Muscle layer of duodenum (tissue), 2 donors: ENCODE data around the gene PTGIR.

Experiments used
- H3K27ac ChIP-seq: one replicate; pipeline ENCODE4 v1.7.0; 2013; ENCODE audit warnings: mild to moderate bottlenecking, low read length
- H3K27me3 ChIP-seq: one replicate; pipeline ENCODE4 v1.7.0; 2013; ENCODE audit warnings: low read depth, mild to moderate bottlenecking, control low read depth, low read length
- H3K36me3 ChIP-seq, 2 donors: one replicate each; pipeline ENCODE4 v1.7.0; 2013; ENCODE audit warnings: low read length in 2 of 2, control low read depth in 1 of 2, mild to moderate bottlenecking in 1 of 2; ENCODE audit not compliant: insufficient read depth in 2 of 2, control insufficient read depth in 1 of 2
- H3K4me1 ChIP-seq, 2 donors: one replicate each; pipeline ENCODE4 v1.7.0; 2013; ENCODE audit warnings: low read length in 2 of 2, mild to moderate bottlenecking in 2 of 2, control low read depth in 1 of 2, moderate library complexity in 1 of 2; ENCODE audit not compliant: insufficient read depth in 2 of 2, control insufficient read depth in 1 of 2
- H3K4me3 ChIP-seq, 2 donors: one replicate each; pipeline ENCODE4 v1.7.0; 2013; ENCODE audit warnings: low read length in 2 of 2, low read depth in 1 of 2, mild to moderate bottlenecking in 1 of 2
- H3K9me3 ChIP-seq, 2 donors: one replicate each; pipeline ENCODE4 v1.7.0; 2013; ENCODE audit warnings: low read length in 2 of 2, control low read depth in 1 of 2, mild to moderate bottlenecking in 1 of 2; ENCODE audit not compliant: control insufficient read depth in 1 of 2
- donor health status: healthy.

The PTGIR gene

DNA sequence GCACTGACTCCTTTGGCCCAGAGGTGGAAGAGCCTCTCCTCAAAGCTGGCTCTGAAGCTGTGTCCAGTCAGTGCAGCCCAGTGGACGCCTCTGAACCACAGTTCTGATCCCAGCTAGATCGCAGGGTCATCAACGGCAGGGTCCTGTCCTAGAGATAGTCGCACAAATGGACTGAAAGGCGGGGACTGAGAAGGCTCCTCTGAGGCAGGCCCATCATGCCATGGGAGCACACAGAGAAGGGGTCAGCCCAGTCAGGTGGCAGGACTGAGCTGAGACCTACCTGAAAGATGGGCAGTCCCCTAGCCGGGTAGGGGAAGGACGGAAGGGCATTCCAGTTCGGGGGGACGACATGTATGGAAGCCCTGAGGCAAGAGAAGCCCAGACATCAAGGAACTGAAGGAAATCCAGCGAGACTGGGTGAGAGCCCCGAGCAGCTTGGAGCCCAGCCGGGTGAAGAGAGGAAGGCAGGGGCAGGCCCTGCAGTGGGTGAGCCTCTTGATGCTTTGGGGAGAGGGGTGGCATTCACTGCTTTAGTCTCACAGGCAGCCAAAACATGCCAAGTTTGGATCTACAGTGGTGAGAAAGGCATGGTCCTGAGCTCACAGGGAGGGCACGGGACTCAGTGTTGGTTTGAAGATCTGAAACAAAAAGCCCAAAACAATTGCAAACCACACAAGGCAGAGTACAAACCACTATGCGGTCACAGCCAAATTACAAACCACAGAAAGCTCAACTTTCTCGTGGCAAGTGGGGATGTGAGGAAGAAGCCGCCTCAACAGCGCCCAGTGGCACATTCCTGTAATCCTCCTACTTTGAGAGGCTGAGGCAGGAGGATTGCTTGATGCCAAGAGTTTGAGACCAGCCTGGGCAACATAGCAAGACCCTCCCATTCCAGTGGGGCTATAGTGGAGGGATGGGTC is 13.8 kb downstream of the PTGIR start:
- H3K27me3 ChIP-seq: no peaks in the 10 kb centered on the region
- no peaks in the 10 kb centered on the region for H3K9me3 ChIP-seq
- H3K4me3 ChIP-seq: no peak overlapping the region
- no peak overlapping the region for H3K27ac ChIP-seq
- peaks cover 0 to 5% of the 10 kb centered on the region in 2 donors for H3K4me1 ChIP-seq
- peaks cover 34 to 36% of the 10 kb centered on the region in 2 donors for H3K36me3 ChIP-seq

DNA sequence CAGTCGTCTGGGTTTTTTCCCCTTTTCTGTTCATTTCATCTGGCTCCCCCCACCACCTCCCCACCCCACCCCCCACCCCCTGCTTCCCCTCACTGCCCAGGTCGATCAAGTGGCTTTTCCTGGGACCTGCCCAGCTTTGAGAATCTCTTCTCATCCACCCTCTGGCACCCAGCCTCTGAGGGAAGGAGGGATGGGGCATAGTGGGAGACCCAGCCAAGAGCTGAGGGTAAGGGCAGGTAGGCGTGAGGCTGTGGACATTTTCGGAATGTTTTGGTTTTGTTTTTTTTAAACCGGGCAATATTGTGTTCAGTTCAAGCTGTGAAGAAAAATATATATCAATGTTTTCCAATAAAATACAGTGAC is 14.5 kb downstream of the PTGIR start:
- Histone ChIP-seq H3K4me1 (peaks cover 0 to 8% of the 10 kb centered on the region in 2 donors), H3K36me3 (peaks cover 39% of the 10 kb centered on the region in 2 donors), H3K27me3 (no peaks in the 10 kb centered on the region), H3K27ac (no peak overlapping the region), H3K9me3 (no peaks in the 10 kb centered on the region), H3K4me3 (no peak overlapping the region)

DNA sequence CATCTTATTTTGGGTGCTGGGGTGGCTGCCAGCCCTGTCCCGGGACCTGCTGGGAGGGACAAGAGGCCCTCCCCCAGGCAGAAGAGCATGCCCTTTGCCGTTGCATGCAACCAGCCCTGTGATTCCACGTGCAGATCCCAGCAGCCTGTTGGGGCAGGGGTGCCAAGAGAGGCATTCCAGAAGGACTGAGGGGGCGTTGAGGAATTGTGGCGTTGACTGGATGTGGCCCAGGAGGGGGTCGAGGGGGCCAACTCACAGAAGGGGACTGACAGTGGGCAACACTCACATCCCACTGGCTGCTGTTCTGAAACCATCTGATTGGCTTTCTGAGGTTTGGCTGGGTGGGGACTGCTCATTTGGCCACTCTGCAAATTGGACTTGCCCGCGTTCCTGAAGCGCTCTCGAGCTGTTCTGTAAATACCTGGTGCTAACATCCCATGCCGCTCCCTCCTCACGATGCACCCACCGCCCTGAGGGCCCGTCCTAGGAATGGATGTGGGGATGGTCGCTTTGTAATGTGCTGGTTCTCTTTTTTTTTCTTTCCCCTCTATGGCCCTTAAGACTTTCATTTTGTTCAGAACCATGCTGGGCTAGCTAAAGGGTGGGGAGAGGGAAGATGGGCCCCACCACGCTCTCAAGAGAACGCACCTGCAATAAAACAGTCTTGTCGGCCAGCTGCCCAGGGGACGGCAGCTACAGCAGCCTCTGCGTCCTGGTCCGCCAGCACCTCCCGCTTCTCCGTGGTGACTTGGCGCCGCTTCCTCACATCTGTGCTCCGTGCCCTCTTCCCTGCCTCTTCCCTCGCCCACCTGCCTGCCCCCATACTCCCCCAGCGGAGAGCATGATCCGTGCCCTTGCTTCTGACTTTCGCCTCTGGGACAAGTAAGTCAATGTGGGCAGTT is 15.1 kb downstream of the PTGIR start:
- H3K4me1 ChIP-seq: peaks cover 0 to 15% of the 10 kb centered on the region in 2 donors
- H3K4me3 ChIP-seq: no peak overlapping the region
- H3K36me3 ChIP-seq: peaks cover 39% of the 10 kb centered on the region in 2 donors
- no peak overlapping the region for H3K27ac ChIP-seq
- H3K9me3 ChIP-seq: no peaks in the 10 kb centered on the region
- no peaks in the 10 kb centered on the region for H3K27me3 ChIP-seq

DNA sequence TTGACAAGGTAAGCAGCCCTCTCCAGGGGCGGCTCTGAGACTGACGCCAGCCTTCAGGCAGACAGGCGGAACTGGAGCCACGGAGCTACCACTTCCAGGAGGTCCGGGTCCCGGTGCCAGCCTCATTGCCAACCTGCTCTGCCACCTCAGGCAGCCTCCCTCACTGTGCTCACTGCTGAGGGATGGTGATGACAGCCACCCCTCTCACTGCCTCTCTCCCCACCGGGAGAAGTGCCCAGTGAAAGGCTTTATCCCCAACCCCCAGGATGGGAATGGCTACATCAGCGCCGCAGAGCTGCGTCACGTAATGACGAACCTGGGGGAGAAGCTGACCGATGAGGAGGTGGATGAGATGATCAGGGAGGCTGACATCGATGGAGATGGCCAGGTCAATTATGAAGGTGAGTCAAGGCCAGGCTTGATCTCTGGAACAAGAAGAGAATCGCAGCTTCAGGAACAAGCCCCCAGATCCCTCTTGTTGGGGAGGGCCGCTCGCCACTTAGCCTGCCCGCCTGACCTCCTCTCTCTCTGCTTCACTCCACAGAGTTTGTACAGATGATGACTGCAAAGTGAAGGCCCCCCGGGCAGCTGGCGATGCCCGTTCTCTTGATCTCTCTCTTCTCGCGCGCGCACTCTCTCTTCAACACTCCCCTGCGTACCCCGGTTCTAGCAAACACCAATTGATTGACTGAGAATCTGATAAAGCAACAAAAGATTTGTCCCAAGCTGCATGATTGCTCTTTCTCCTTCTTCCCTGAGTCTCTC is 16.1 kb downstream of the PTGIR start:
- H3K4me3 ChIP-seq: no peak overlapping the region
- peaks cover 39% of the 10 kb centered on the region in 2 donors for H3K36me3 ChIP-seq
- peaks cover 6 to 25% of the 10 kb centered on the region in 2 donors for H3K4me1 ChIP-seq

DNA sequence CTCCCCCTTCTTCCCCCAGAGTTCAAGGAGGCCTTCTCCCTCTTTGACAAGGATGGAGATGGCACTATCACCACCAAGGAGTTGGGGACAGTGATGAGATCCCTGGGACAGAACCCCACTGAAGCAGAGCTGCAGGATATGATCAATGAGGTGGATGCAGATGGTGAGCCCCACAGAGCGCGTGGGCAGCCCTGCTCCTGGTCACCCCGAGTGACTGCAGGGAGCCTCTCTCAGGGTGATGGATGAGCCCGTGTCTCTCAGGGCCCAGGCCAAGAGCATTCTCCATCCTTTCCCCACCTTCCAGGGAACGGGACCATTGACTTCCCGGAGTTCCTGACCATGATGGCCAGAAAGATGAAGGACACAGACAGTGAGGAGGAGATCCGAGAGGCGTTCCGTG is 16.7 kb downstream of the PTGIR start:
- H3K9me3 ChIP-seq: no peaks in the 10 kb centered on the region
- peaks cover 12 to 31% of the 10 kb centered on the region in 2 donors for H3K4me1 ChIP-seq
- no peak overlapping the region for H3K27ac ChIP-seq
- H3K4me3 ChIP-seq: no peak overlapping the region
- peaks cover 39% of the 10 kb centered on the region in 2 donors for H3K36me3 ChIP-seq
- no peaks in the 10 kb centered on the region for H3K27me3 ChIP-seq

More for the DNA sequence above, 16.1 kb downstream of the PTGIR start:
- H3K9me3 ChIP-seq: no peaks in the 10 kb centered on the region
- no peaks in the 10 kb centered on the region for H3K27me3 ChIP-seq
- H3K27ac ChIP-seq: no peak overlapping the region

DNA sequence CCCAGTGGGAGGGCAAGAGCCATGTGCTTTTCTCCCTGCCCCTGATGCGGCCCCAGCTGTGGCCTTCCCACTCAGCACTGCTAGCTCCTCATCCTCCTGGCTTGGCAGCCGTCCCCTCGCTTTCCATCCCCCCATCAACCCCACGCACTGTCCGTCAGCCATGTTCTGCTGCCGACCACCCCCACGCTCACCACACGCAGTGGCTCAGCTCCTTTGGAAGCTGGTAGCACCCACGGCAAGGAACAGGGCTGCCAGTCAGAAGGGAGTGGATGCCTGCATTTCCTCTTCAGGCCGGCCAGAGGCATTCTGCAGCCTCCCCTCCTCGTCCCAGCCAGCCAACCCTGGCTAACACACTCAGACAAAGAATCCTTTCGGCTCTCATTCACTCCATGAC is 17.4 kb downstream of the PTGIR start:
- Histone ChIP-seq H3K27me3 (no peaks in the 10 kb centered on the region), H3K4me1 (peaks cover 17 to 38% of the 10 kb centered on the region in 2 donors)

DNA sequence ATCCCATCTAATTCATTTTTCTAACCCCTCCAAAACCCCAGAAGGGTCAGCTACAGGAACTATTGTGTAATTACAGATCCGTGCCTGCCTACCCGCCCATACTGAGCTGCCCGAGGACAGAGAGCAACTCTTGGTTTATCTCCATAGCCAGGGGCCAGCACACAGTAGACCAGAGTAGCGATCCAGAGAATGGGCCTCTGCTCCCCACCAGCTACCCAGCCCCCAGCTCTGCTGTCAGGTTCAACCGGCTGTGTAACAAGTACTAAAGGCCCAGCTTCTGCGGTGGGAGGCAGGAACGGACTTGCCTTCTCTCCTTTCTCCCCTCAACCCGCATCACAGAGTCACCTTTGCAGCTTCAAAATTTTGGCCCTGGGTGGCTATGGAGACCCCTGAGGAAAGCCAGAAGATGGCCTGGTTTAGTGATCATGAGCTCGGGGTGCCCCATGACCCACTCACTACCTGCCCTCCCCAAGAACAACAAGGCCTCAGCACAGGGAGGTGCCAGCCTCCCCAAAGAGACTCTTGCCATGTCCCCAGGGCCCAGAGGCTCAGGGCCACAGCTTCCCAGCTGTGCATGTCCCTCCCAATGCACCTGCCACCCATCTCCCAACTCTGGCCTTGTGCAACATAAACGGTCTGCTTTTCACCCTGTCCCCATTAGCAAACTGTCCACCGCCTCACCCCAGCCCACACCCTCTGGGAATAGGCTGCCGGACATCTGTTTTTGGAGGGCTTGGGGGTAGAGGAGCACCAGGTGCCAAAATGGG is 18.0 kb downstream of the PTGIR start:
- Histone ChIP-seq H3K4me3 (no peak overlapping the region), H3K9me3 (no peaks in the 10 kb centered on the region), H3K4me1 (peaks cover 17 to 40% of the 10 kb centered on the region in 2 donors), H3K27ac (no peak overlapping the region), H3K36me3 (peaks cover 39% of the 10 kb centered on the region in 2 donors), H3K27me3 (no peaks in the 10 kb centered on the region)

More for the DNA sequence above, 17.4 kb downstream of the PTGIR start:
- Histone ChIP-seq H3K36me3 (peaks cover 39% of the 10 kb centered on the region in 2 donors), H3K4me3 (no peak overlapping the region), H3K27ac (no peak overlapping the region), H3K9me3 (no peaks in the 10 kb centered on the region)

DNA sequence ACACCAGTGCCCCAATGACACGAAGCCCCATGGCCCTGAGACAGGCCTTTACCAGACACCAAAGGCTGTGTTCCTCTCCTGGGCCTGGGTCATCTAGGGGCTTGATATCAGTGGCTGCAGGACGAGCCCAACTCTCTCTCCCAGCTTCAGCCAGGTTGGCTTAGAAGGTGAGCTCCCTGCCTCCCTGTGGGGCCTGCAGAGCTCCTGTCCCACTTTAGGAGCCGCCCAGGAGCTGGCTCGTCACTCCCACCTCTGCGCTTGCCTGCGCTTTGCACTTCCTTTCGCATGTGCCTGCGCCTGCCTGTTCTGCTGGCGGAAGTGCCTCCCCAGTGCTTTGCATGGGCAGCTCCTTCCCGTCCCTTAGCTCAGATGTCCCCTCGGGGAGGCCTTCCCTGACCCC is 18.9 kb downstream of the PTGIR start:
- Histone ChIP-seq H3K4me1 (peaks cover 17 to 40% of the 10 kb centered on the region in 2 donors), H3K36me3 (peaks cover 39% of the 10 kb centered on the region in 2 donors), H3K9me3 (no peaks in the 10 kb centered on the region), H3K4me3 (no peak overlapping the region), H3K27me3 (no peaks in the 10 kb centered on the region), H3K27ac (no peak overlapping the region)

DNA sequence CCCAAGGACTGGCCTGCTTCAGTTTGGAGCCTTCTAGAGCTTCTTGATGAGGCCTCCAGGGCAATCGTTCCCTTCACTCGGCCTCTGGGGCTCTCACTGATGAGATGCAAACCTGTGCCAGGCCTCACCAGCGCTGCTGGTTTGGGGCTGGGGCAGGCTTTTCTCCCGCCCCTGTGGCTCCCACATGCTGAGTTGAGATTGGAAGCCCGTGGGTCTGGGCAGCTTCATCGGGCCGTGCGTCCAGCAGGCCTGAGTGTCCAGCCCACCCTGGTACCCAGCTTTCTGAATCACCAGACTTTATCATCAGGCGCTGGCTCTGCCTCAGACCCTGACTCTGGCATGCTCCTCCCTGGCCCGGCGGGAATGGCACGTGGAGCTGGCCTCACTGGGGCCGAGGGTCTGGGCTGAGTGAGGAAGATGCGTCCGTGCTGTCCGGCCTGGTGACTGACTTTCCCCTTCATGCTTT is 19.5 kb downstream of the PTGIR start:
- peaks cover 17 to 40% of the 10 kb centered on the region in 2 donors for H3K4me1 ChIP-seq
- H3K27ac ChIP-seq: no peak overlapping the region
- peaks cover 39 to 42% of the 10 kb centered on the region in 2 donors for H3K36me3 ChIP-seq
- no peak overlapping the region for H3K4me3 ChIP-seq
- H3K27me3 ChIP-seq: no peaks in the 10 kb centered on the region
- H3K9me3 ChIP-seq: no peaks in the 10 kb centered on the region

DNA sequence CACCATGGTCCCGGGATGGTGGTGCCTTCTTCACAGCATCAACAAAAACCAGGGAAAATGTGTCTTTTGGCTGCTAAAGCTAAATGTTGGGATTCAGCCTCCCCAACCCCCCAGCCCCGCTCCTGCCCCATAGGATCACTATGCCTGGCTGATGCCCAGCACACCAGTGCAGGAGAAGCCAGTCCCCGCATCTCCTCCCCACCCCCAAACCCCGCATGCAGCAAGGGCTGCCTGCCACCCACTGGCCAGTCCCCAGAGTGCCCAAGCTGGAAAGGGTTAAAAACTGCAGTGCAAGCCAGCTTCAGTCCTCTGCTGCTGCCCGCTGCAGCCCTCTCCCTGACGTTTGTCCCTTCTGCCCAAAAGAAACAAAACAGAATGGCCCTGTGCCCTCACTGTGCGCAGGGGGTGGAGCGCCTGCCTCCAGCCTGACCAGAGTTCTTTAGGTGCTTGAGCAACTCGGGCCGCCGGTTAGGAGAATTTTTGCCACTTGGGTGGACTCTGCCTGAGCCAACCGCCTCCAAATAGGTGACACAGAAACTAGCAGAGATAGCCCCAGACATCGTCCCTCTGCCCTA is 20.0 kb downstream of the PTGIR start:
- Histone ChIP-seq H3K4me1 (peaks cover 17 to 44% of the 10 kb centered on the region in 2 donors), H3K27me3 (no peaks in the 10 kb centered on the region), H3K9me3 (no peaks in the 10 kb centered on the region), H3K36me3 (peaks cover 39 to 41% of the 10 kb centered on the region in 2 donors), H3K27ac (no peak overlapping the region), H3K4me3 (peak overlapping the region in 1 of 2 donors; percentile 14)
